SK-N-SH (cell line): ENCODE data around the gene PAEP. TPM values are rescaled to one million over a fixed set of nuclear protein-coding genes. Genes with fewer than 3 reads are reported as not detected.

Source experiments
- CTCF ChIA-PET: fragments of 300-600, 350-600 bp; formaldehyde crosslinking; extraction: SDS; loops from one replicate; lab custom pipeline; 2021; lab: Yijun Ruan, JAX
- POLR2A ChIA-PET: fragments of 350-600 bp; sonication (Branson Sonifier 250); formaldehyde crosslinking; extraction: SDS; loops from one replicate; lab custom pipeline; 2020; ENCODE audit warnings: antibody characterized with exemption, inconsistent platforms; lab: Yijun Ruan, JAX
- DNase-seq: peaks from one replicate; pipeline ENCODE4 v3.0.0; 2012
- H2AFZ ChIP-seq: fragments of 200-600 bp; sonication (generic); 2 replicates; pipeline ENCODE4 v1.8.1; 2016; ENCODE audit warnings: antibody characterized with exemption, mild to moderate bottlenecking, low read depth
- H3F3A ChIP-seq: fragments of 200-600 bp; sonication (generic); replicated peaks from 2 replicates; pipeline ENCODE3; 2016; ENCODE audit warnings: antibody characterized with exemption, mild to moderate bottlenecking; ENCODE audit not compliant: insufficient read depth
- H3K27ac ChIP-seq, 2 experiments: fragments of 200-500 bp in 1 of 2; fragments of 200-600 bp in 1 of 2; sonication (Bioruptor generic) in 1 of 2; sonication (generic), shearing (Covaris generic) in 1 of 2; 2 replicates each; pipeline versions ENCODE4 v1.5.1 to v1.6.1; 2014 to 2016; ENCODE audit warnings: low read depth in 2 of 2, inconsistent platforms in 1 of 2, low read length in 1 of 2, mild to moderate bottlenecking in 1 of 2, mixed read lengths in 1 of 2
- H3K27me3 ChIP-seq: fragments of 200-600 bp; sonication (generic), shearing (Covaris generic); 2 replicates; pipeline ENCODE4 v1.6.1; 2016; ENCODE audit warnings: mixed run types; ENCODE audit not compliant: insufficient read depth
- H3K36me3 ChIP-seq, 2 experiments: fragments of 200-500 bp in 1 of 2; fragments of 200-600 bp in 1 of 2; sonication (Bioruptor generic) in 1 of 2; sonication (generic) in 1 of 2; replicated peaks in 1 of 2; 2 replicates each; pipeline versions ENCODE3 to v1.5.1; 2014 to 2016; ENCODE audit warnings: low read length in 1 of 2, mild to moderate bottlenecking in 1 of 2; ENCODE audit not compliant: insufficient read depth in 2 of 2, control insufficient read depth in 1 of 2
- H3K4me1 ChIP-seq, 2 experiments: fragments of 200-500 bp in 1 of 2; fragments of 200-600 bp in 1 of 2; sonication (Bioruptor generic) in 1 of 2; sonication (generic), shearing (Covaris generic) in 1 of 2; 2 replicates each; pipeline versions ENCODE4 v1.5.1 to v1.6.1; 2014 to 2016; ENCODE audit warnings: low read depth in 1 of 2, low read length in 1 of 2, mixed run types in 1 of 2; ENCODE audit not compliant: insufficient read depth in 2 of 2, control insufficient read depth in 1 of 2
- H3K4me2 ChIP-seq: fragments of 200-600 bp; sonication (generic), shearing (Covaris generic); 2 replicates; pipeline ENCODE4 v1.6.1; 2017; ENCODE audit warnings: mixed run types
- H3K4me3 ChIP-seq, 2 experiments: fragments of 200-500 bp in 1 of 2; fragments of 200-600 bp in 1 of 2; sonication (Bioruptor generic) in 1 of 2; sonication (generic), shearing (Covaris generic) in 1 of 2; 2 replicates each; pipeline versions ENCODE4 v1.5.1 to v1.8.1; 2014 to 2016; ENCODE audit warnings: low read depth in 2 of 2, inconsistent platforms in 1 of 2, low read length in 1 of 2, mild to moderate bottlenecking in 1 of 2, mixed read lengths in 1 of 2, moderate library complexity in 1 of 2
- H3K79me2 ChIP-seq: fragments of 200-600 bp; sonication (generic); 2 replicates; pipeline ENCODE4 v1.8.1; 2017; ENCODE audit warnings: mild to moderate bottlenecking; ENCODE audit not compliant: insufficient read depth
- H3K9ac ChIP-seq: fragments of 200-600 bp; sonication (generic); 2 replicates; pipeline ENCODE4 v1.6.1; 2017; ENCODE audit warnings: mixed run types
- H3K9me2 ChIP-seq: fragments of 200-600 bp; sonication (generic); 2 replicates; pipeline ENCODE4 v1.6.1; 2017; ENCODE audit warnings: mixed run types
- H3K9me3 ChIP-seq: fragments of 200-600 bp; sonication (generic); 2 replicates; pipeline ENCODE4 v1.6.1; 2017; ENCODE audit warnings: mixed run types, mild to moderate bottlenecking, moderate library complexity
- H4K20me1 ChIP-seq: fragments of 200-600 bp; sonication (generic); 2 replicates; pipeline ENCODE4 v1.6.1; 2017; ENCODE audit warnings: mild to moderate bottlenecking, mixed run types; ENCODE audit not compliant: insufficient read depth
- CHD2 ChIP-seq: fragments of 150-350 bp; IDR thresholded peaks from 2 replicates; pipeline ENCODE4 v1.6.1; 2018; ENCODE audit warnings: low read length; ENCODE audit not compliant: partially characterized antibody
- CTCF ChIP-seq: fragments of 200-600 bp; sonication (generic); IDR thresholded peaks from 2 replicates; pipeline ENCODE4 v1.6.1; 2017; ENCODE audit warnings: antibody characterized with exemption, mild to moderate bottlenecking, moderate library complexity
- ELF1 ChIP-seq: IDR thresholded peaks from 2 replicates; pipeline ENCODE4 v1.4.0; 2012
- EZH2phosphoT487 ChIP-seq: fragments of 200-600 bp; sonication (generic); IDR thresholded peaks from 2 replicates; pipeline ENCODE4 v1.6.1; 2017; ENCODE audit warnings: low read depth, mixed run types, mild to moderate bottlenecking, antibody characterized with exemption, moderate library complexity, borderline replicate concordance
- IRF3 ChIP-seq: fragments of 150-350 bp; IDR thresholded peaks from 2 replicates; pipeline ENCODE4 v1.6.1; 2016; ENCODE audit warnings: mild to moderate bottlenecking, low read depth, low read length
- MAX ChIP-seq: IDR thresholded peaks from 2 replicates; pipeline ENCODE4 v1.4.0; 2012; ENCODE audit warnings: low read depth
- MEF2A ChIP-seq: IDR thresholded peaks from 2 replicates; pipeline ENCODE4 v1.4.0; 2012; ENCODE audit warnings: low read depth, borderline replicate concordance
- NFIC ChIP-seq: IDR thresholded peaks from 2 replicates; pipeline ENCODE4 v1.4.0; 2012; ENCODE audit warnings: borderline replicate concordance
- POLR2AphosphoS5 ChIP-seq: IDR thresholded peaks from 2 replicates; pipeline ENCODE4 v1.6.1; 2012; ENCODE audit warnings: low read depth, low read length
- RXRA ChIP-seq: IDR thresholded peaks from 2 replicates; pipeline ENCODE4 v1.4.0; 2012; ENCODE audit warnings: low read depth, mild to moderate bottlenecking, borderline replicate concordance
- SMC3 ChIP-seq: IDR thresholded peaks from 2 replicates; pipeline ENCODE4 v1.6.1; 2012; ENCODE audit warnings: low read depth, low read length, improper control_type of control experiment
- USF1 ChIP-seq: IDR thresholded peaks from 2 replicates; pipeline ENCODE4 v1.4.0; 2012; ENCODE audit warnings: low read depth, borderline replicate concordance
- ZBTB33 ChIP-seq: IDR thresholded peaks from 2 replicates; pipeline ENCODE4 v1.4.0; 2012; ENCODE audit warnings: low read depth, borderline replicate concordance
- WGBS: methylation state at CpG from one replicate; pipeline ENCODE4 v1.1.6; 2017; ENCODE audit warnings: low lambda C conversion rate; 5-methylcytosine and 5-hydroxymethylcytosine counted together
- polyA plus RNA-seq, 3 experiments: library from polyadenylated mRNA; depleted of rRNA; stranded (reverse); fragments of >200 nt; gene quantifications; 2 replicates each; pipeline ENCODE4 v1.2.3, GENCODE V29; 2012

The PAEP gene
- polyA plus RNA-seq, 1 of the 3 experiments (the other 2 are of a cell fraction), result 0.08 TPM

GRCh38 chr9:135601988-135602387, 40.4 kb downstream of the PAEP start:
- Histone ChIP-seq H3K9me2 (no peaks in the 10 kb centered on the region), H3K9ac (no peak overlapping the region), H3K27me3 (no peaks in the 10 kb centered on the region), H3K4me2 (no peak overlapping the region), H2AFZ (no peak overlapping the region), H3K4me1 (no peaks in the 10 kb centered on the region), H3K4me3 (no peak overlapping the region), H3K79me2 (no peaks in the 10 kb centered on the region), H3F3A (no peaks in the 10 kb centered on the region), H4K20me1 (no peaks in the 10 kb centered on the region), H3K27ac (no peak overlapping the region), H3K36me3 (no peaks in the 10 kb centered on the region), H3K9me3 (no peaks in the 10 kb centered on the region)
- CTCF ChIA-PET, result interaction anchor here (0.6 to 3.3 kb wide), 9 partner anchors 9 to 1026 kb away, joined by 3 to 44 read pairs (median 3); a partner anchor contains a TSS
- POLR2A ChIA-PET, result no interaction called here
- 38% methylated on average over 8 of the region's 8 CpGs for WGBS
- no peak for DNase-seq
- TF ChIP-seq RXRA, result no peak
- no peak for TF ChIP-seq ELF1
- TF ChIP-seq NFIC, result no peak
- no peak for TF ChIP-seq POLR2AphosphoS5
- TF ChIP-seq CTCF, result no peak
- no peak for TF ChIP-seq EZH2phosphoT487
- TF ChIP-seq MAX, result no peak
- TF ChIP-seq USF1, result no peak
- no peak for TF ChIP-seq SMC3
- no peak for TF ChIP-seq CHD2
- TF ChIP-seq ZBTB33, result no peak
- TF ChIP-seq MEF2A, result no peak
- TF ChIP-seq IRF3, result no peak
